BJ (cell line): ENCODE results near the gene SUGCT. TPM values are rescaled to one million over a fixed set of nuclear protein-coding genes. Genes with fewer than 3 reads are reported as not detected.

ENCODE experiments used
- CTCF ChIA-PET: fragments of 350-600 bp; formaldehyde crosslinking; extraction: SDS; loops from one replicate; lab custom pipeline; 2021; ENCODE audit warnings: antibody characterized with exemption, inconsistent platforms; lab: Yijun Ruan, JAX
- POLR2A ChIA-PET: fragments of 300-600 bp; sonication (Branson Sonifier 250); formaldehyde crosslinking; extraction: SDS; loops from one replicate; lab custom pipeline; 2021; ENCODE audit warnings: antibody characterized with exemption; lab: Charles Lee
- DNase-seq: peaks from one replicate; pipeline ENCODE4 v3.0.0-alpha.2; 2011; ENCODE audit warnings: low read depth
- H3K27me3 ChIP-seq: 2 replicates; pipeline ENCODE4 v1.6.0; 2011; ENCODE audit warnings: low read length; ENCODE audit not compliant: control insufficient read depth, insufficient read depth
- H3K36me3 ChIP-seq: 2 replicates; pipeline ENCODE4 v1.5.1; 2011; ENCODE audit warnings: low read length; ENCODE audit not compliant: control insufficient read depth, insufficient read depth
- H3K4me3 ChIP-seq: 2 replicates; pipeline ENCODE4 v1.5.1; 2011; ENCODE audit warnings: low read depth, mild to moderate bottlenecking, control low read depth, low read length
- polyA plus RNA-seq: library from polyadenylated mRNA; depleted of rRNA; stranded (reverse); fragments of >200 nt; gene quantifications from 2 replicates; pipeline ENCODE4 v1.2.3, GENCODE V29; 2011
- TF ChIP-seq, protein P1 (sequence below): IDR thresholded peaks from 2 replicates; pipeline ENCODE4 v1.5.1; 2011; ENCODE audit warnings: low read depth, mild to moderate bottlenecking, control low read depth, inconsistent platforms, low read length, moderate library complexity; ENCODE audit not compliant: insufficient read depth

Gene SUGCT
- polyA plus RNA-seq, 1 experiment: 10.6 TPM

DNA sequence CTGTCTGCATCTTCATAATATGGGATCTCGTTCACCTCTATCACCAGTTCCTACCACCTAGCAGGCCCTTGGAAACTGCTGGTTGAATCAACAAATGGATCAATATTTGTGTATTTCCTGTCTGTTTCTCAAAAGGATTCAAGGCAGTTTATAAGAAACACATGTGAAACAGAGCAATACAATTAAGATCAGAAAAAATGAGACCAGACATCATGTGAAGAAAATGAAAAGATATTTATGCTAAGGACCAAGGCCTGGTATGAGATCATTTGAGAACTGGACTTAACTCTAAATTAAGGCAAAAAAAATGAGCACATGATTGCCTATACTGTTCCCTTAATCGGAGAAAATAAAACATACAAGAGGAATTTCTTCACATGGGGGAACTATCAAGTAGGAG is 589.0 kb downstream of the SUGCT start:
- Histone ChIP-seq H3K4me3 (no peak overlapping the region), H3K27me3 (no peaks in the 10 kb centered on the region), H3K36me3 (no peaks in the 10 kb centered on the region)
- ChIA-PET POLR2A (no interaction called here), CTCF (no interaction called here)
- DNase-seq: no peak
- TF ChIP-seq, protein P1, sequence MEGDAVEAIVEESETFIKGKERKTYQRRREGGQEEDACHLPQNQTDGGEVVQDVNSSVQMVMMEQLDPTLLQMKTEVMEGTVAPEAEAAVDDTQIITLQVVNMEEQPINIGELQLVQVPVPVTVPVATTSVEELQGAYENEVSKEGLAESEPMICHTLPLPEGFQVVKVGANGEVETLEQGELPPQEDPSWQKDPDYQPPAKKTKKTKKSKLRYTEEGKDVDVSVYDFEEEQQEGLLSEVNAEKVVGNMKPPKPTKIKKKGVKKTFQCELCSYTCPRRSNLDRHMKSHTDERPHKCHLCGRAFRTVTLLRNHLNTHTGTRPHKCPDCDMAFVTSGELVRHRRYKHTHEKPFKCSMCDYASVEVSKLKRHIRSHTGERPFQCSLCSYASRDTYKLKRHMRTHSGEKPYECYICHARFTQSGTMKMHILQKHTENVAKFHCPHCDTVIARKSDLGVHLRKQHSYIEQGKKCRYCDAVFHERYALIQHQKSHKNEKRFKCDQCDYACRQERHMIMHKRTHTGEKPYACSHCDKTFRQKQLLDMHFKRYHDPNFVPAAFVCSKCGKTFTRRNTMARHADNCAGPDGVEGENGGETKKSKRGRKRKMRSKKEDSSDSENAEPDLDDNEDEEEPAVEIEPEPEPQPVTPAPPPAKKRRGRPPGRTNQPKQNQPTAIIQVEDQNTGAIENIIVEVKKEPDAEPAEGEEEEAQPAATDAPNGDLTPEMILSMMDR: no peak

DNA sequence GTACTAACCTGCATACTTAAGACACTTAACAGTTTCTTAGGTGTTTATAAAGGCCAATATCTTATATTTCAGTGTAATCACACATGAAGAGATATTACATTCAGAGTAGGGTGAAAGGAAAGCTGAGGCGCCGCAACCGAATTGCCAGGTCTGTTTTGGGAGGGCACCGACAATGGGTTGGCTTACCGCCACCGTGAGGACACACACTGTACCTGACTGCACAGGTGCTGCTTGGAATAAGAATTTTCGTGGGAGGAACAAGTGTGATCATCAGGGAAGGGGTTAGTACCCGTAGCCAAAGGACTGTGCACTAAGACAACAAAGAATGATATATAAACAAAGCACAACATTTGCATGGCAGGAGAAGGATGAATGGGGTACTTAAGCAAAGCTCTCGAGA is 591.8 kb downstream of the SUGCT start:
- Histone ChIP-seq H3K27me3 (no peaks in the 10 kb centered on the region), H3K36me3 (no peaks in the 10 kb centered on the region), H3K4me3 (no peak overlapping the region)
- CTCF ChIA-PET: interaction anchor here (1.0 kb wide), 1 partner anchor 34 kb away, joined by 3 read pairs; no protein-coding TSS in a partner anchor
- POLR2A ChIA-PET: no interaction called here
- DNase-seq: no peak
- TF ChIP-seq, protein P1: no peak

DNA sequence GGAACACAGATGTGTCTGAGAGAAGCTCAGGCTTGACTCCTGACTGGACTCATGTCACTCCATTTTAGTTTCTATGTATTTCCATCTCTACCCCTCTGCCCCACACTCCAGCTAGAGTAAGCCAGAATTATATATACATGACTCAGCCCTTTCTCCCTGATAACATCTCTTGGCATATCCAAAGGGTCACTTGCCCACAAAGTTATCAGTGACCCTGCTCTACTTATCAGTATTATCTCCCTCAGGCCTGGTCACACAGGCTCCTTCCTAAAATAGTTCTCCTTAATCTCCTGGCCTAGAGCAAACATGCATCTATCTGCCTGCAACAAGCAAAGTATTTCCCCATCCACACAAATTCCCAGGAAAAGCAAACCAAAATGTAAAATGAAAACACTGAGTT is 598.3 kb downstream of the SUGCT start:
- DNase-seq: no peak
- Histone ChIP-seq H3K36me3 (no peaks in the 10 kb centered on the region), H3K27me3 (no peaks in the 10 kb centered on the region), H3K4me3 (no peak overlapping the region)
- ChIA-PET CTCF (no interaction called here), POLR2A (no interaction called here)
- TF ChIP-seq, protein P1: no peak

DNA sequence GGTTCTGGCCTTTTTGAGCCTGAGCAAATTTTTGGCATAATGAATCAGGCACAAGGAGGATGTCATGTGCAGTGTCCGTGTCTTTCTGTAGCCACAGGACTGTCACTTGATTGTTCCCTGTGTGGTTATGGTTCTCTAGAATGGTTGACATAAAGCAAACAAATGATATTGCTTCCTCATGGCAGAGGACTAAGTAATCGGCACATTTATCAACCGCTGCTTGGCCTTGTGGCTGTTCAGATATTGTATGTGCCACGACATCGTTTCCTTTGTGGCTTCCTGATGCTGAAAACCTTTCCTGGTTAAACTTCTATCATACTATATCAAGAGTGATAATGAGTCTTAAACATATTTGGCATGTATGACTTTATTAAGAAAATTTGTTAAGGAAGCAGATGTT is 598.8 kb downstream of the SUGCT start:
- no peaks in the 10 kb centered on the region for H3K36me3 ChIP-seq
- TF ChIP-seq, protein P1: no peak
- no peak for DNase-seq
- H3K27me3 ChIP-seq: no peaks in the 10 kb centered on the region
- ChIA-PET CTCF (no interaction called here), POLR2A (no interaction called here)
- no peak overlapping the region for H3K4me3 ChIP-seq

DNA sequence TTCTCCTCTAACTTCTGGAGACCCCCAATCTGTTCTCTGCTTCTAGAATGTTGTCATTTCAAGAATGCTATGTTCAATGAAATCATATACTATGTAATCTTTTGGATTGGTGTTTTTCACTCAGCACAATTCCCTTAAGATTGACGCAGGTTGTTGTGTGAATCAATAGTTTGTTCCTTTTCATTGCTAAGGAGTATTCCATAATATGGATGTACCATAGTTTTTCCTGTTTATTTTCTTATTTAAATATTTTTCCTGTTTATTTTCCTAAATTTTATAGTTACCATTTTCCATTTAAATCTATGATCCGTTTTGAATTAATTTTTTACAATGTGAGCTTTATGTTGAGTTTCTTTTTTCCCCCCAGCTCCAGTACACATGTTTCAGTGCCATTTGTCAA is 604.5 kb downstream of the SUGCT start:
- TF ChIP-seq, protein P1: no peak
- POLR2A ChIA-PET: no interaction called here
- Histone ChIP-seq H3K4me3 (no peak overlapping the region), H3K36me3 (no peaks in the 10 kb centered on the region), H3K27me3 (no peaks in the 10 kb centered on the region)
- CTCF ChIA-PET: no interaction called here
- DNase-seq: no peak
